Measurements from ENCODE around the gene SLC9A8.

GRCh38 chr20:49850463-49851230 is 38.0 kb downstream of the SLC9A8 start:
- TF ChIP-seq, protein P1, sequence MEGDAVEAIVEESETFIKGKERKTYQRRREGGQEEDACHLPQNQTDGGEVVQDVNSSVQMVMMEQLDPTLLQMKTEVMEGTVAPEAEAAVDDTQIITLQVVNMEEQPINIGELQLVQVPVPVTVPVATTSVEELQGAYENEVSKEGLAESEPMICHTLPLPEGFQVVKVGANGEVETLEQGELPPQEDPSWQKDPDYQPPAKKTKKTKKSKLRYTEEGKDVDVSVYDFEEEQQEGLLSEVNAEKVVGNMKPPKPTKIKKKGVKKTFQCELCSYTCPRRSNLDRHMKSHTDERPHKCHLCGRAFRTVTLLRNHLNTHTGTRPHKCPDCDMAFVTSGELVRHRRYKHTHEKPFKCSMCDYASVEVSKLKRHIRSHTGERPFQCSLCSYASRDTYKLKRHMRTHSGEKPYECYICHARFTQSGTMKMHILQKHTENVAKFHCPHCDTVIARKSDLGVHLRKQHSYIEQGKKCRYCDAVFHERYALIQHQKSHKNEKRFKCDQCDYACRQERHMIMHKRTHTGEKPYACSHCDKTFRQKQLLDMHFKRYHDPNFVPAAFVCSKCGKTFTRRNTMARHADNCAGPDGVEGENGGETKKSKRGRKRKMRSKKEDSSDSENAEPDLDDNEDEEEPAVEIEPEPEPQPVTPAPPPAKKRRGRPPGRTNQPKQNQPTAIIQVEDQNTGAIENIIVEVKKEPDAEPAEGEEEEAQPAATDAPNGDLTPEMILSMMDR (IDR thresholded peaks at IDR 0.05): no peak
- TF ChIP-seq USF2 (CRISPR knock-in tag; IDR thresholded peaks at IDR 0.05): no peak
- TF ChIP-seq RELA (CRISPR knock-in tag; IDR thresholded peaks at IDR 0.05; ENCODE audit: borderline replicate concordance): no peak
